Breast epithelium (tissue), 3 donors: ENCODE results near the gene RMND5B.

ENCODE experiments used
- POLR2A ChIP-seq: fragments of 450-650 bp; IDR thresholded peaks from one replicate; pipeline ENCODE4 v1.6.1; 2016; ENCODE audit warnings: antibody characterized with exemption, mild to moderate bottlenecking, moderate library complexity
- POLR2AphosphoS5 ChIP-seq, 3 donors: sonication (generic); formaldehyde crosslinking; IDR thresholded peaks; one replicate each; pipeline ENCODE4 v1.6.1; 2017; ENCODE audit warnings: antibody characterized with exemption in 3 of 3
- TF ChIP-seq, protein P1 (sequence below), 3 donors: fragments of 450-650 bp; IDR thresholded peaks; one replicate each; pipeline ENCODE4 v1.5.1; 2016 to 2017; ENCODE audit warnings: antibody characterized with exemption in 3 of 3, mild to moderate bottlenecking in 3 of 3, moderate library complexity in 3 of 3

DNA sequence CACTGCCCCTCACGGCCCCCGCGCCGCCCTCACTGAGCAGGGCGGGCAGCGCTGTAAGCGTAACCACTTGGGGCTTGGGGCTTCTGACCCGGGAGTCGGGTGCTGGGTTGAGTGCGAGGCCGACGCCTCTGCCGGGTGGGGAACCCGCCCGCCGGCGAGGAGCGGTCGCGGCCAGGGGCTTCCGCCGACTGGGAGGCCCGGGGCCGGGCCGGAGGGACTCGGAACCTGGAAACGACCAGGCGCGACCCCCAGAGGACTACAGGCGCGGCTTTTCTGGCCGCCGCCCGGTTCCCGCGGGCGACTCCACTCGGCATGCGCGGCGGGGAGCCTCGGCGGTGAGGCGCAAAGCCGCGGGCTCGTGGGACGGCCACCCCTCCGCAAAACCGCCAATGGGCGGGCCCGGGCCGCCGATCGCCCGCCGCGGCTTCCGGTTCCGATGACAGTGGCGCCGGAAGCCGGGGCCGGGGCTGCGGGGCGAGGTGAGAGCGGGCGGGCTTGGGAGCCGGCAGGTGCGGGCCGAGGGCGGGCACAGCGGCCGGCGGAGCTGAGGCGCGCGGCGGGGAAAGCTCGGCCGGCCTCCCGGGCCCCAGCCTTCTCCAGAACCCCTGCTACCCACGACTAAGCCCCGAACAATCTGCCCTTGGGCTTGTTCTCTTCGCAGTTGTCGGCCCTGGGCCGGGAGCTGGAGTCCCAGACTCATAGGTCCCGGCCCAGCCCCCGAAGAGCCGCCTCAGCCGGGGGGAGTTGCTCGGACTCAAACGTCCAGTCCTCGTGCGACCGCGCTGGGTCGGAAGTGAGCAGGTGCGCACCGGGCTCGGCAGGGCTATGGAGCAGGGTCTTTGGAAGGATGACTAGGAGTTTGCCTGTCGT is at the start of gene RMND5B:
- peak in 2 of 3 donors; percentile 64 for TF ChIP-seq POLR2AphosphoS5 (IDR thresholded peaks at IDR 0.05)
- TF ChIP-seq, protein P1, sequence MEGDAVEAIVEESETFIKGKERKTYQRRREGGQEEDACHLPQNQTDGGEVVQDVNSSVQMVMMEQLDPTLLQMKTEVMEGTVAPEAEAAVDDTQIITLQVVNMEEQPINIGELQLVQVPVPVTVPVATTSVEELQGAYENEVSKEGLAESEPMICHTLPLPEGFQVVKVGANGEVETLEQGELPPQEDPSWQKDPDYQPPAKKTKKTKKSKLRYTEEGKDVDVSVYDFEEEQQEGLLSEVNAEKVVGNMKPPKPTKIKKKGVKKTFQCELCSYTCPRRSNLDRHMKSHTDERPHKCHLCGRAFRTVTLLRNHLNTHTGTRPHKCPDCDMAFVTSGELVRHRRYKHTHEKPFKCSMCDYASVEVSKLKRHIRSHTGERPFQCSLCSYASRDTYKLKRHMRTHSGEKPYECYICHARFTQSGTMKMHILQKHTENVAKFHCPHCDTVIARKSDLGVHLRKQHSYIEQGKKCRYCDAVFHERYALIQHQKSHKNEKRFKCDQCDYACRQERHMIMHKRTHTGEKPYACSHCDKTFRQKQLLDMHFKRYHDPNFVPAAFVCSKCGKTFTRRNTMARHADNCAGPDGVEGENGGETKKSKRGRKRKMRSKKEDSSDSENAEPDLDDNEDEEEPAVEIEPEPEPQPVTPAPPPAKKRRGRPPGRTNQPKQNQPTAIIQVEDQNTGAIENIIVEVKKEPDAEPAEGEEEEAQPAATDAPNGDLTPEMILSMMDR (IDR thresholded peaks at IDR 0.05), result no peak
- TF ChIP-seq POLR2A, result no peak
